ENCODE results near the gene DHRS12. TPM values are rescaled to one million over a fixed set of nuclear protein-coding genes. Genes with fewer than 3 reads are reported as not detected.

The DHRS12 gene
- total and polyA plus RNA-seq, 7 experiments from 2014 or later, result 6.7 to 27.1 (median 21.1) TPM

- Mint-ChIP-seq H3K9me3 (no peaks in the 10 kb centered on the region), H3K4me1 (peaks cover 9 to 19% (median 13%) of the 10 kb centered on the region in 7 donors), H3K27me3 (peaks cover 0 to 9% (median 0%) of the 10 kb centered on the region in 5 donors), H3K4me3 (no peak overlapping the region), H3K27ac (peak overlapping the region in 2 of 9 donors; percentile 10 to 23), H3K36me3 (no peaks in the 10 kb centered on the region)
- peaks cover 0 to 4% of the 10 kb centered on the region in 2 donors for H3K4me1 ChIP-seq (ENCODE audit: control insufficient read depth in 2 of 2, insufficient read depth in 2 of 2, low read length in 2 of 2)
- no peak overlapping the region for H3K4me3 ChIP-seq (ENCODE audit: low read length)
- H3K36me3 ChIP-seq (ENCODE audit: control insufficient read depth in 2 of 3, insufficient read depth in 3 of 3, low read length in 3 of 3), result no peaks in the 10 kb centered on the region
- ChIA-PET CTCF (interaction anchor here (0.9 to 1.8 kb wide), 3 partner anchors 22 to 292 kb away, joined by 3 to 8 read pairs (median 3); partner anchors contain the start of gene NEK5), POLR2A (no interaction called here)
- no peaks in the 10 kb centered on the region for H3K9me3 ChIP-seq (ENCODE audit: control insufficient read depth in 2 of 3, low read length in 3 of 3)
- H3K27ac ChIP-seq (ENCODE audit: low read depth, low read length), result no peak overlapping the region
- H3K27me3 ChIP-seq (ENCODE audit: control insufficient read depth in 2 of 2, insufficient read depth in 2 of 2, low read length in 2 of 2), result no peaks in the 10 kb centered on the region
- ATAC-seq (no peak), DNase-seq (no peak)
- intact Hi-C loops (cut with micrococcal nuclease), result no loop called here
Observed at GRCh38 chr13:51837016-51837415, 33.1 kb upstream of the DHRS12 start.

- Histone ChIP-seq H3K36me3 (ENCODE audit: control insufficient read depth in 2 of 3, insufficient read depth in 3 of 3, low read length in 3 of 3) (no peaks in the 10 kb centered on the region), H3K27ac (ENCODE audit: low read depth, low read length) (no peak overlapping the region), H3K9me3 (ENCODE audit: control insufficient read depth in 2 of 3, low read length in 3 of 3) (no peaks in the 10 kb centered on the region), H3K4me1 (ENCODE audit: control insufficient read depth in 2 of 2, insufficient read depth in 2 of 2, low read length in 2 of 2) (peaks cover 0 to 13% of the 10 kb centered on the region in 2 donors), H3K27me3 (ENCODE audit: control insufficient read depth in 2 of 2, insufficient read depth in 2 of 2, low read length in 2 of 2) (no peaks in the 10 kb centered on the region), H3K4me3 (ENCODE audit: low read length) (no peak overlapping the region)
- Mint-ChIP-seq H3K27ac (peak overlapping the region in 1 of 9 donors; percentile 14), H3K36me3 (no peaks in the 10 kb centered on the region), H3K9me3 (no peaks in the 10 kb centered on the region), H3K4me1 (peaks cover 25 to 34% (median 32%) of the 10 kb centered on the region in 7 donors), H3K27me3 (peaks cover 0 to 4% (median 0%) of the 10 kb centered on the region in 5 donors), H3K4me3 (no peak overlapping the region)
- ATAC-seq (no peak), DNase-seq (no peak)
- ChIA-PET POLR2A (interaction anchor here (1.4 to 5.8 kb wide), 3 partner anchors 8 to 29 kb away, joined by 5 to 84 read pairs (median 7); no protein-coding TSS in a partner anchor), CTCF (interaction anchor here (1.1 to 5.7 kb wide), 4 partner anchors 9 to 37 kb away, joined by 3 to 192 read pairs (median 40); no protein-coding TSS in a partner anchor)
- intact Hi-C loops (cut with micrococcal nuclease), result loop anchor here in 1 of 2 donors (5.0 kb wide), 1 partner anchor 37 kb away; no protein-coding TSS in a partner anchor
Observed at GRCh38 chr13:51834581-51835171, 30.7 kb upstream of the DHRS12 start.

DNA sequence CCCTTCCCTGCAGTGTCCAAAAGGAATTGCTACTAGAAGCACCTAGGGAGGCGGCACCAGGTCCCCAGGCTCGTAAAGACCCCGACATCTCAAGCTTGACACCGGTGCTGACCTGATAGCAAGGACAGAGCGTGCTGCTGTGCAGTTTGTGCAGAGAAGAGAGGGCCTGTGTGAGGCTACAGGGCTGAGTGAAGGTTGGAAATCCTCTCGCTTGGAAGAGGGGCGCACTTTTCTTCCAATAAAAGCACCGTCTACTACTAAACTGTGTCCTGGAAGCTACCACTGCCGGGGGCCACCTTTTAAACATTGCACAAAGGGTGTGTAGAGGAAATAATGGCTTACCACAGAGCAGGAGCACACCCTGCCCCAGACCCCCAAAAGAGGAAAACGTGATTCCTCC, 30.0 kb upstream of the DHRS12 start:
- POLR2A ChIA-PET, result interaction anchor here (1.9 to 5.8 kb wide), 3 partner anchors 12 to 29 kb away, joined by 7 to 84 read pairs (median 69); no protein-coding TSS in a partner anchor
- H3K9me3 Mint-ChIP-seq, result no peaks in the 10 kb centered on the region
- peaks cover 0 to 19% of the 10 kb centered on the region in 2 donors for H3K4me1 ChIP-seq (ENCODE audit: control insufficient read depth in 2 of 2, insufficient read depth in 2 of 2, low read length in 2 of 2)

DNA sequence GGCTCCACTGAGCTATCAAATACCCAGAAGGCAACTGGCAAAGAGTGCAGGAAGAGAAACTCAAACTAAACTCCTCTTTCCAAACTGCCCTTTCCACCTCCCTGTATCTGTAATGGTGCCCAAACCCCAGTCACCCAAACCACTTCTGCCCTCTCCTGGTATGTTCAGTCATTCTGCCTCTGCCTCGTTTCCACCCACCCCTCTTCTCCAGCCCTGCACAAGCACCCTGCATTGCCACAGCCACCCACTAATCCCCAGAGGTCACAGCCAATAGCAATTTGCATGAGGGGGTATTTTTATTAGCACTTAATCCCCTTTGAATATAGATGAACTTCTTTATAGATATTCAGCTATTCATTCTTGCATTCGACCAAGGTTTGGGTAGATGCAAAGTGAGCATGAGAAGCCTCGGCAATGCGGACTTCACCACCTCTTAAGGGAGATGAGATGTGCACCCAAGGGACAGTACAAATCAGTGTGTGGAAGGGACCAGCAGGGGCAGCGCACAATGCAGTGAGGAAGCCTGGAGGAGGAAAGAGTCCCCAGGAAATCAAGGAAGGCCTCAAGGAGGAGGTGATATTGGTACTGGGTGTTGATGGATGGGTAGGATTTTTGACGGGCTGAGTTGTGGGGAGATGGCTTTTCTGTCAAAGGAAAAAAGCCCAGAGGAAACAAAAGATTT, 28.6 kb upstream of the DHRS12 start:
- Mint-ChIP-seq H3K4me3 (peak overlapping the region in 9 of 10 donors; percentile 37 to 77 (median 55)), H3K9me3 (no peaks in the 10 kb centered on the region), H3K27ac (peak overlapping the region in 8 of 9 donors; percentile 68 to 99 (median 78)), H3K36me3 (no peaks in the 10 kb centered on the region), H3K4me1 (peaks cover 28 to 54% (median 51%) of the 10 kb centered on the region in 7 donors), H3K27me3 (peaks cover 0 to 8% (median 0%) of the 10 kb centered on the region in 5 donors)
- intact Hi-C loops (cut with micrococcal nuclease), result loop anchor here (1.0 to 5.0 kb wide), 4 partner anchors 10 to 397 kb away; no protein-coding TSS in a partner anchor
- Histone ChIP-seq H3K27me3 (ENCODE audit: control insufficient read depth in 2 of 2, insufficient read depth in 2 of 2, low read length in 2 of 2) (no peaks in the 10 kb centered on the region), H3K4me3 (ENCODE audit: low read length) (no peak overlapping the region), H3K4me1 (ENCODE audit: control insufficient read depth in 2 of 2, insufficient read depth in 2 of 2, low read length in 2 of 2) (peaks cover 4 to 33% of the 10 kb centered on the region in 2 donors), H3K36me3 (ENCODE audit: control insufficient read depth in 2 of 3, insufficient read depth in 3 of 3, low read length in 3 of 3) (no peaks in the 10 kb centered on the region), H3K9me3 (ENCODE audit: control insufficient read depth in 2 of 3, low read length in 3 of 3) (no peaks in the 10 kb centered on the region), H3K27ac (ENCODE audit: low read depth, low read length) (no peak overlapping the region)
- ChIA-PET CTCF (interaction anchor here (0.7 to 5.7 kb wide), 18 partner anchors 12 to 400 kb away, joined by 3 to 192 read pairs (median 4); no protein-coding TSS in a partner anchor), POLR2A (interaction anchor here (0.6 to 5.8 kb wide), 12 partner anchors 11 to 394 kb away, joined by 3 to 84 read pairs (median 8); partner anchors contain the start of gene INTS6)
- ATAC-seq (peak; percentile 98), DNase-seq (peak in 7 of 9 donors; percentile 68 to 82 (median 76))

More for the DNA sequence above, 30.0 kb upstream of the DHRS12 start:
- DNase-seq, result no peak
- Histone ChIP-seq H3K4me3 (ENCODE audit: low read length) (no peak overlapping the region), H3K27ac (ENCODE audit: low read depth, low read length) (no peak overlapping the region), H3K9me3 (ENCODE audit: control insufficient read depth in 2 of 3, low read length in 3 of 3) (no peaks in the 10 kb centered on the region), H3K36me3 (ENCODE audit: control insufficient read depth in 2 of 3, insufficient read depth in 3 of 3, low read length in 3 of 3) (no peaks in the 10 kb centered on the region), H3K27me3 (ENCODE audit: control insufficient read depth in 2 of 2, insufficient read depth in 2 of 2, low read length in 2 of 2) (no peaks in the 10 kb centered on the region)
- peaks cover 25 to 41% (median 39%) of the 10 kb centered on the region in 7 donors for H3K4me1 Mint-ChIP-seq
- no peak for ATAC-seq
- H3K27me3 Mint-ChIP-seq, result peaks cover 0 to 4% (median 0%) of the 10 kb centered on the region in 5 donors
- H3K4me3 Mint-ChIP-seq, result no peak overlapping the region
- CTCF ChIA-PET, result interaction anchor here (1.1 to 5.7 kb wide), 4 partner anchors 8 to 37 kb away, joined by 3 to 192 read pairs (median 40); no protein-coding TSS in a partner anchor
- no peaks in the 10 kb centered on the region for H3K36me3 Mint-ChIP-seq
- no peak overlapping the region for H3K27ac Mint-ChIP-seq
- intact Hi-C loops (cut with micrococcal nuclease), result loop anchor here in 1 of 2 donors (5.0 kb wide), 1 partner anchor 37 kb away; no protein-coding TSS in a partner anchor

GRCh38 chr13:51831519-51831918, 27.6 kb upstream of the DHRS12 start:
- DNase-seq (no peak), ATAC-seq (no peak)
- Mint-ChIP-seq H3K4me1 (peaks cover 28 to 65% (median 57%) of the 10 kb centered on the region in 7 donors), H3K27ac (peak overlapping the region in 3 of 9 donors; percentile 32 to 99 (median 55)), H3K36me3 (no peaks in the 10 kb centered on the region), H3K4me3 (no peak overlapping the region), H3K9me3 (no peaks in the 10 kb centered on the region), H3K27me3 (peaks cover 0 to 12% (median 0%) of the 10 kb centered on the region in 5 donors)
- ChIA-PET POLR2A (interaction anchor here (1.1 to 5.8 kb wide), 11 partner anchors 10 to 379 kb away, joined by 3 to 84 read pairs (median 8); partner anchors contain the start of gene INTS6), CTCF (interaction anchor here (0.6 to 5.7 kb wide), 12 partner anchors 11 to 399 kb away, joined by 3 to 192 read pairs (median 4); no protein-coding TSS in a partner anchor)
- Histone ChIP-seq H3K36me3 (ENCODE audit: control insufficient read depth in 2 of 3, insufficient read depth in 3 of 3, low read length in 3 of 3) (no peaks in the 10 kb centered on the region), H3K4me3 (ENCODE audit: low read length) (no peak overlapping the region), H3K27ac (ENCODE audit: low read depth, low read length) (no peak overlapping the region), H3K27me3 (ENCODE audit: control insufficient read depth in 2 of 2, insufficient read depth in 2 of 2, low read length in 2 of 2) (no peaks in the 10 kb centered on the region), H3K4me1 (ENCODE audit: control insufficient read depth in 2 of 2, insufficient read depth in 2 of 2, low read length in 2 of 2) (peaks cover 15 to 44% of the 10 kb centered on the region in 2 donors), H3K9me3 (ENCODE audit: control insufficient read depth in 2 of 3, low read length in 3 of 3) (no peaks in the 10 kb centered on the region)
- intact Hi-C loops (cut with micrococcal nuclease), result loop anchor here in 1 of 2 donors (5.0 kb wide), 1 partner anchor 34 kb away; no protein-coding TSS in a partner anchor

- ATAC-seq (no peak), DNase-seq (no peak)
- no peaks in the 10 kb centered on the region for H3K27me3 ChIP-seq (ENCODE audit: control insufficient read depth in 2 of 2, insufficient read depth in 2 of 2, low read length in 2 of 2)
- intact Hi-C loops (cut with micrococcal nuclease), result loop anchor here in 1 of 2 donors (5.0 kb wide), 2 partner anchors 183 to 1832 kb away; partner anchors contain the start of genes ALG11, ATP7B and TRIM13
- Mint-ChIP-seq H3K4me3 (peak overlapping the region in 6 of 10 donors; percentile 63 to 100 (median 86)), H3K4me1 (peaks cover 46 to 77% (median 70%) of the 10 kb centered on the region in 7 donors), H3K36me3 (no peaks in the 10 kb centered on the region), H3K27ac (peak overlapping the region in 8 of 9 donors; percentile 89 to 99 (median 95)), H3K9me3 (no peaks in the 10 kb centered on the region), H3K27me3 (peaks cover 0 to 12% (median 0%) of the 10 kb centered on the region in 5 donors)
- no peak overlapping the region for H3K4me3 ChIP-seq (ENCODE audit: low read length)
- ChIA-PET CTCF (interaction anchor here (0.7 to 6.0 kb wide), 10 partner anchors 8 to 397 kb away, joined by 3 to 126 read pairs (median 4); no protein-coding TSS in a partner anchor), POLR2A (interaction anchor here (0.5 to 12.1 kb wide), 10 partner anchors 8 to 699 kb away, joined by 3 to 324 read pairs (median 6); partner anchors contain the start of gene INTS6)
- H3K9me3 ChIP-seq (ENCODE audit: control insufficient read depth in 2 of 3, low read length in 3 of 3), result no peaks in the 10 kb centered on the region
- peaks cover 34 to 57% of the 10 kb centered on the region in 2 donors for H3K4me1 ChIP-seq (ENCODE audit: control insufficient read depth in 2 of 2, insufficient read depth in 2 of 2, low read length in 2 of 2)
- no peaks in the 10 kb centered on the region for H3K36me3 ChIP-seq (ENCODE audit: control insufficient read depth in 2 of 3, insufficient read depth in 3 of 3, low read length in 3 of 3)
- peak overlapping the region; percentile 55 for H3K27ac ChIP-seq (ENCODE audit: low read depth, low read length)
Observed at GRCh38 chr13:51829568-51829899, 25.6 kb upstream of the DHRS12 start.
